GM12878 (cell line): ENCODE data around the gene OR6C2. TPM values are rescaled to one million over a fixed set of nuclear protein-coding genes. Genes with fewer than 3 reads are reported as not detected.

Experiments
- ATAC-seq: fragments of 200-7000 bp; cut with Tn5 transposase; 3 replicates; pipeline ENCODE4 v1.9.1; 2020; ENCODE audit warnings: mild to moderate bottlenecking, moderate library complexity
- BruUV-seq: library from RNA; stranded (reverse); fragments of 400-500 nt; replicated peaks from 2 replicates; lab custom pipeline; 2021; lab: Mats Ljungman, UMichigan
- CTCF ChIA-PET: fragments of 300-600 bp; sonication (Branson Sonifier 250); formaldehyde crosslinking; extraction: SDS; loops from one replicate; lab custom pipeline; 2021; ENCODE audit warnings: inconsistent platforms; lab: Yijun Ruan, JAX
- POLR2A ChIA-PET: fragments of 350-600 bp; formaldehyde crosslinking; extraction: SDS; loops from one replicate; lab custom pipeline; 2021; ENCODE audit warnings: inconsistent platforms; lab: Charles Lee
- RAD21 ChIA-PET: fragments of 300-600 bp; sonication (Branson Sonifier 250); formaldehyde crosslinking; loops from one replicate; lab custom pipeline; 2023; ENCODE audit warnings: antibody characterized with exemption; ENCODE audit not compliant: unreplicated experiment; lab: Charles Lee
- SMC1A ChIA-PET: fragments of 300-600 bp; sonication (Branson Sonifier 250); formaldehyde crosslinking; loops from one replicate; lab custom pipeline; 2023; ENCODE audit not compliant: unreplicated experiment, uncharacterized antibody; lab: Charles Lee
- DNase-seq: peaks from one replicate; pipeline ENCODE4 v3.0.0-alpha.2; 2011; ENCODE audit warnings: low read depth, low spot score
- FAIRE-seq: peaks from 3 replicates; lab custom pipeline; 2011; peaks lifted over from hg19 to GRCh38; lab: Jason Lieb, UNC
- H2AFZ ChIP-seq: 2 replicates; pipeline ENCODE4 v1.6.0; 2011; ENCODE audit warnings: low read depth, low read length, control low read depth; ENCODE audit not compliant: control insufficient read depth
- H3K27ac ChIP-seq: 2 replicates; pipeline ENCODE4 v1.5.1; 2011; ENCODE audit warnings: control low read depth; ENCODE audit not compliant: control insufficient read depth, insufficient read depth
- H3K27me3 ChIP-seq, 2 experiments: replicated peaks in 1 of 2; 2 replicates each; pipeline versions ENCODE4 v1.6.0 to v1.6.1; 2011; ENCODE audit warnings: low read length in 1 of 2; ENCODE audit not compliant: control insufficient read depth in 2 of 2, insufficient read depth in 2 of 2
- H3K36me3 ChIP-seq, 2 experiments: 2 replicates each; pipeline ENCODE4 v1.5.1; 2011; ENCODE audit warnings: low read length in 1 of 2; ENCODE audit not compliant: control insufficient read depth in 2 of 2, insufficient read depth in 2 of 2
- H3K4me1 ChIP-seq: 2 replicates; pipeline ENCODE4 v1.6.1; 2011; ENCODE audit warnings: mild to moderate bottlenecking, low read length, moderate library complexity, mixed read lengths; ENCODE audit not compliant: control insufficient read depth, insufficient read depth
- H3K4me2 ChIP-seq: 2 replicates; pipeline ENCODE4 v1.6.0; 2011; ENCODE audit warnings: control low read depth; ENCODE audit not compliant: control insufficient read depth, insufficient read depth
- H3K4me3 ChIP-seq: fragments of 200-600 bp; sonication (generic); 2 replicates; pipeline ENCODE4 v1.5.1; 2016
- H3K79me2 ChIP-seq: 2 replicates; pipeline ENCODE4 v1.6.0; 2011; ENCODE audit warnings: low read length; ENCODE audit not compliant: control insufficient read depth, insufficient read depth
- H3K9ac ChIP-seq: 2 replicates; pipeline ENCODE4 v1.8.0; 2011; ENCODE audit warnings: low read length, control low read depth, mixed read lengths; ENCODE audit not compliant: control insufficient read depth, insufficient read depth
- H3K9me3 ChIP-seq: replicated peaks from 3 replicates; pipeline ENCODE4 v1.5.1; 2011; ENCODE audit warnings: mild to moderate bottlenecking, low read length; ENCODE audit not compliant: control insufficient read depth, insufficient read depth
- H4K20me1 ChIP-seq: 2 replicates; pipeline ENCODE4 v1.6.0; 2011; ENCODE audit not compliant: control insufficient read depth, insufficient read depth
- CBX3 ChIP-seq: fragments of 200-600 bp; sonication (generic); IDR thresholded peaks from 2 replicates; pipeline ENCODE4 v1.6.1; 2016; ENCODE audit warnings: low read depth, borderline replicate concordance
- FOS ChIP-seq: IDR thresholded peaks from 3 replicates; pipeline ENCODE4 v1.6.1; 2011; ENCODE audit warnings: borderline replicate concordance; ENCODE audit not compliant: insufficient read length; ENCODE audit errors: extremely low read depth
- NFIC ChIP-seq: IDR thresholded peaks from 2 replicates; pipeline ENCODE4 v1.6.1; 2012; ENCODE audit warnings: low read depth, mild to moderate bottlenecking, inconsistent platforms, low read length, moderate library complexity
- NFYB ChIP-seq: IDR thresholded peaks from 2 replicates; pipeline ENCODE4 v1.6.1; 2011; ENCODE audit warnings: low read depth, mild to moderate bottlenecking, low read length, improper control_type of control experiment, moderate library complexity; ENCODE audit not compliant: insufficient read depth
- PML ChIP-seq: IDR thresholded peaks from 2 replicates; pipeline ENCODE4 v1.6.1; 2012; ENCODE audit warnings: low read length, inconsistent platforms
- RAD21 ChIP-seq: IDR thresholded peaks from 2 replicates; pipeline ENCODE4 v1.6.1; 2011; ENCODE audit warnings: mild to moderate bottlenecking, low read depth, low read length, moderate library complexity; ENCODE audit not compliant: insufficient read depth
- SP1 ChIP-seq: IDR thresholded peaks from one replicate; pipeline ENCODE4 v1.6.1; 2011; ENCODE audit warnings: low read depth, low read length
- YBX1 ChIP-seq: fragments of 450-650 bp; IDR thresholded peaks from 2 replicates; pipeline ENCODE4 v1.6.1; 2016; ENCODE audit warnings: antibody characterized with exemption
- ZNF207 ChIP-seq: fragments of 450-650 bp; IDR thresholded peaks from 2 replicates; pipeline ENCODE4 v1.6.1; 2014; ENCODE audit warnings: antibody characterized with exemption, mild to moderate bottlenecking, borderline replicate concordance
- WGBS: methylation state at CpG from one replicate; pipeline ENCODE4 v1.1.6; 2016; ENCODE audit warnings: low lambda C conversion rate; ENCODE audit not compliant: insufficient replicate concordance, insufficient coverage; ENCODE audit errors: missing lambda C conversion rate; 5-methylcytosine and 5-hydroxymethylcytosine counted together
- in situ Hi-C: fragments of 300-500 bp; cut with MboI; formaldehyde crosslinking; loops from 9 replicates; pipeline ENCODE4 v1.14.3; 2018; ENCODE audit warnings: mixed read lengths
- intact Hi-C: fragments of 100-400 bp; cut with micrococcal nuclease; formaldehyde crosslinking; loops from one replicate; pipeline ENCODE4 v1.14.2; 2022; ENCODE audit not compliant: unreplicated experiment
- polyA plus RNA-seq, 11 experiments: library from polyadenylated mRNA; depleted of rRNA in 4 of 11; unstranded in 6 of 11; stranded (reverse) in 5 of 11; fragments of >200 nt; fragmentation: Nextera tagmentation in 4 of 11; fragmentation: Illumina TruSeq in 1 of 11; extraction: Ambion mirVana in 4 of 11; extraction: Trizol in 1 of 11; gene quantifications; 1 replicate in 1 of 11; 2 replicates in 10 of 11; pipeline versions ENCODE4 v1.2.1 to v1.2.3, GENCODE V29; 2011 to 2016; ENCODE audit warnings: inconsistent platforms in 2 of 11, missing spikeins in 2 of 11, low read depth in 1 of 11
- total RNA-seq, 4 experiments: library from RNA; depleted of rRNA in 3 of 4; stranded (reverse); fragments of >200 nt in 3 of 4; fragmentation: Illumina TruSeq in 1 of 4; extraction: Trizol in 1 of 4; gene quantifications; 2 replicates each; pipeline versions ENCODE4 v1.2.1 to v1.2.3, GENCODE V29; 2013 to 2021
- TF ChIP-seq, protein P1 (sequence below): IDR thresholded peaks from 2 replicates; pipeline ENCODE4 v1.6.1; 2012; ENCODE audit warnings: low read length, inconsistent platforms
- TF ChIP-seq, protein P2 (sequence below): IDR thresholded peaks from 2 replicates; pipeline ENCODE4 v1.6.1; 2011; ENCODE audit warnings: borderline replicate concordance, low read depth, mild to moderate bottlenecking, moderate library complexity, low read length; ENCODE audit not compliant: insufficient read depth, poor library complexity, severe bottlenecking
- TF ChIP-seq, protein P3 (sequence below): fragments of 450-650 bp; IDR thresholded peaks from 2 replicates; pipeline ENCODE4 v1.6.1; 2018; ENCODE audit warnings: mild to moderate bottlenecking, low read depth, moderate library complexity; ENCODE audit not compliant: partially characterized antibody
- TF ChIP-seq, protein P4 (sequence below): fragments of 150-350 bp; IDR thresholded peaks from 2 replicates; pipeline ENCODE4 v1.6.1; 2016; ENCODE audit warnings: low read depth, low read length

The OR6C2 gene
- total and polyA plus RNA-seq, 10 of the 15 experiments (the other 5 are each of a cell fraction or from before 2014, with no cell fraction given): not detected

DNA sequence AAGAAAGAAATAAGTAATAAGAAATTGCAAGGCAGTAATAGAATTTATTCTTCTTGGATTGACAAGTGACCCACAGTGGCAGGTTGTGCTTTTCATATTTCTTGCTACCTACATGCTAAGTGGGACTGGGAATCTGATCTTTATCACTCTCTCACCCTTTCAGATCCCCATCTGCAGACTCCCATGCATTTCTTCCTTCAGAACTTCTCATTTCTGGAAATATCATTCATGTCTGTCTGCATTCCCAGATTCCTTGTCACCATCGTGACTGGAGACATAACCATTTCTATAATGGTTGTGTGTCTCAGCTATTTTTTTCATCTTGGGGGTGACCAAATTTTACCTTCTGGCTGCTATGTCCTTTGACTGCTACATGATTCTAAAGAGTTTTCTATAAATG is 47.5 kb upstream of the OR6C2 start:
- FAIRE-seq: no peak
- RAD21 ChIA-PET: no interaction called here
- POLR2A ChIA-PET: no interaction called here
- no peak overlapping the region for H2AFZ ChIP-seq
- H3K36me3 ChIP-seq: no peaks in the 10 kb centered on the region
- DNase-seq: no peak
- no peak overlapping the region for H3K4me3 ChIP-seq
- H3K4me2 ChIP-seq: no peak overlapping the region
- H3K9ac ChIP-seq: no peak overlapping the region
- CTCF ChIA-PET: no interaction called here
- SMC1A ChIA-PET: no interaction called here
- in situ Hi-C loops (no loop called here), intact Hi-C loops (no loop called here)
- H3K9me3 ChIP-seq: no peaks in the 10 kb centered on the region
- no peaks in the 10 kb centered on the region for H3K4me1 ChIP-seq
- WGBS: 0% methylated on average over 1 of the region's 1 CpG
- no peaks in the 10 kb centered on the region for H3K79me2 ChIP-seq
- no TSS peak for BruUV-seq
- no peaks in the 10 kb centered on the region for H3K27me3 ChIP-seq
- no peak for ATAC-seq
- TF ChIP-seq PML: no peak
- no peak for TF ChIP-seq RAD21
- no peak for TF ChIP-seq YBX1
- TF ChIP-seq, protein P1, sequence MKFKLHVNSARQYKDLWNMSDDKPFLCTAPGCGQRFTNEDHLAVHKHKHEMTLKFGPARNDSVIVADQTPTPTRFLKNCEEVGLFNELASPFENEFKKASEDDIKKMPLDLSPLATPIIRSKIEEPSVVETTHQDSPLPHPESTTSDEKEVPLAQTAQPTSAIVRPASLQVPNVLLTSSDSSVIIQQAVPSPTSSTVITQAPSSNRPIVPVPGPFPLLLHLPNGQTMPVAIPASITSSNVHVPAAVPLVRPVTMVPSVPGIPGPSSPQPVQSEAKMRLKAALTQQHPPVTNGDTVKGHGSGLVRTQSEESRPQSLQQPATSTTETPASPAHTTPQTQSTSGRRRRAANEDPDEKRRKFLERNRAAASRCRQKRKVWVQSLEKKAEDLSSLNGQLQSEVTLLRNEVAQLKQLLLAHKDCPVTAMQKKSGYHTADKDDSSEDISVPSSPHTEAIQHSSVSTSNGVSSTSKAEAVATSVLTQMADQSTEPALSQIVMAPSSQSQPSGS: no peak
- no peak for TF ChIP-seq CBX3
- TF ChIP-seq, protein P2, sequence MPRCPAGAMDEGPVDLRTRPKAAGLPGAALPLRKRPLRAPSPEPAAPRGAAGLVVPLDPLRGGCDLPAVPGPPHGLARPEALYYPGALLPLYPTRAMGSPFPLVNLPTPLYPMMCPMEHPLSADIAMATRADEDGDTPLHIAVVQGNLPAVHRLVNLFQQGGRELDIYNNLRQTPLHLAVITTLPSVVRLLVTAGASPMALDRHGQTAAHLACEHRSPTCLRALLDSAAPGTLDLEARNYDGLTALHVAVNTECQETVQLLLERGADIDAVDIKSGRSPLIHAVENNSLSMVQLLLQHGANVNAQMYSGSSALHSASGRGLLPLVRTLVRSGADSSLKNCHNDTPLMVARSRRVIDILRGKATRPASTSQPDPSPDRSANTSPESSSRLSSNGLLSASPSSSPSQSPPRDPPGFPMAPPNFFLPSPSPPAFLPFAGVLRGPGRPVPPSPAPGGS: no peak
- TF ChIP-seq, protein P3, sequence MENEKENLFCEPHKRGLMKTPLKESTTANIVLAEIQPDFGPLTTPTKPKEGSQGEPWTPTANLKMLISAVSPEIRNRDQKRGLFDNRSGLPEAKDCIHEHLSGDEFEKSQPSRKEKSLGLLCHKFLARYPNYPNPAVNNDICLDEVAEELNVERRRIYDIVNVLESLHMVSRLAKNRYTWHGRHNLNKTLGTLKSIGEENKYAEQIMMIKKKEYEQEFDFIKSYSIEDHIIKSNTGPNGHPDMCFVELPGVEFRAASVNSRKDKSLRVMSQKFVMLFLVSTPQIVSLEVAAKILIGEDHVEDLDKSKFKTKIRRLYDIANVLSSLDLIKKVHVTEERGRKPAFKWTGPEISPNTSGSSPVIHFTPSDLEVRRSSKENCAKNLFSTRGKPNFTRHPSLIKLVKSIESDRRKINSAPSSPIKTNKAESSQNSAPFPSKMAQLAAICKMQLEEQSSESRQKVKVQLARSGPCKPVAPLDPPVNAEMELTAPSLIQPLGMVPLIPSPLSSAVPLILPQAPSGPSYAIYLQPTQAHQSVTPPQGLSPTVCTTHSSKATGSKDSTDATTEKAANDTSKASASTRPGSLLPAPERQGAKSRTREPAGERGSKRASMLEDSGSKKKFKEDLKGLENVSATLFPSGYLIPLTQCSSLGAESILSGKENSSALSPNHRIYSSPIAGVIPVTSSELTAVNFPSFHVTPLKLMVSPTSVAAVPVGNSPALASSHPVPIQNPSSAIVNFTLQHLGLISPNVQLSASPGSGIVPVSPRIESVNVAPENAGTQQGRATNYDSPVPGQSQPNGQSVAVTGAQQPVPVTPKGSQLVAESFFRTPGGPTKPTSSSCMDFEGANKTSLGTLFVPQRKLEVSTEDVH: no peak
- TF ChIP-seq FOS: no peak
- TF ChIP-seq NFIC: no peak
- TF ChIP-seq SP1: no peak
- TF ChIP-seq NFYB: no peak
- TF ChIP-seq, protein P4, sequence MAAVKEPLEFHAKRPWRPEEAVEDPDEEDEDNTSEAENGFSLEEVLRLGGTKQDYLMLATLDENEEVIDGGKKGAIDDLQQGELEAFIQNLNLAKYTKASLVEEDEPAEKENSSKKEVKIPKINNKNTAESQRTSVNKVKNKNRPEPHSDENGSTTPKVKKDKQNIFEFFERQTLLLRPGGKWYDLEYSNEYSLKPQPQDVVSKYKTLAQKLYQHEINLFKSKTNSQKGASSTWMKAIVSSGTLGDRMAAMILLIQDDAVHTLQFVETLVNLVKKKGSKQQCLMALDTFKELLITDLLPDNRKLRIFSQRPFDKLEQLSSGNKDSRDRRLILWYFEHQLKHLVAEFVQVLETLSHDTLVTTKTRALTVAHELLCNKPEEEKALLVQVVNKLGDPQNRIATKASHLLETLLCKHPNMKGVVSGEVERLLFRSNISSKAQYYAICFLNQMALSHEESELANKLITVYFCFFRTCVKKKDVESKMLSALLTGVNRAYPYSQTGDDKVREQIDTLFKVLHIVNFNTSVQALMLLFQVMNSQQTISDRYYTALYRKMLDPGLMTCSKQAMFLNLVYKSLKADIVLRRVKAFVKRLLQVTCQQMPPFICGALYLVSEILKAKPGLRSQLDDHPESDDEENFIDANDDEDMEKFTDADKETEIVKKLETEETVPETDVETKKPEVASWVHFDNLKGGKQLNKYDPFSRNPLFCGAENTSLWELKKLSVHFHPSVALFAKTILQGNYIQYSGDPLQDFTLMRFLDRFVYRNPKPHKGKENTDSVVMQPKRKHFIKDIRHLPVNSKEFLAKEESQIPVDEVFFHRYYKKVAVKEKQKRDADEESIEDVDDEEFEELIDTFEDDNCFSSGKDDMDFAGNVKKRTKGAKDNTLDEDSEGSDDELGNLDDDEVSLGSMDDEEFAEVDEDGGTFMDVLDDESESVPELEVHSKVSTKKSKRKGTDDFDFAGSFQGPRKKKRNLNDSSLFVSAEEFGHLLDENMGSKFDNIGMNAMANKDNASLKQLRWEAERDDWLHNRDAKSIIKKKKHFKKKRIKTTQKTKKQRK: no peak
- TF ChIP-seq ZNF207: no peak
- H3K27ac ChIP-seq: no peak overlapping the region
- H4K20me1 ChIP-seq: no peaks in the 10 kb centered on the region
